Measurements from ENCODE around the gene SLC25A41. TPM values are rescaled to one million over a fixed set of nuclear protein-coding genes. Genes with fewer than 3 reads are reported as not detected.

SLC25A41 gene
- polyA plus RNA-seq, 3 donors, result not detected

DNA sequence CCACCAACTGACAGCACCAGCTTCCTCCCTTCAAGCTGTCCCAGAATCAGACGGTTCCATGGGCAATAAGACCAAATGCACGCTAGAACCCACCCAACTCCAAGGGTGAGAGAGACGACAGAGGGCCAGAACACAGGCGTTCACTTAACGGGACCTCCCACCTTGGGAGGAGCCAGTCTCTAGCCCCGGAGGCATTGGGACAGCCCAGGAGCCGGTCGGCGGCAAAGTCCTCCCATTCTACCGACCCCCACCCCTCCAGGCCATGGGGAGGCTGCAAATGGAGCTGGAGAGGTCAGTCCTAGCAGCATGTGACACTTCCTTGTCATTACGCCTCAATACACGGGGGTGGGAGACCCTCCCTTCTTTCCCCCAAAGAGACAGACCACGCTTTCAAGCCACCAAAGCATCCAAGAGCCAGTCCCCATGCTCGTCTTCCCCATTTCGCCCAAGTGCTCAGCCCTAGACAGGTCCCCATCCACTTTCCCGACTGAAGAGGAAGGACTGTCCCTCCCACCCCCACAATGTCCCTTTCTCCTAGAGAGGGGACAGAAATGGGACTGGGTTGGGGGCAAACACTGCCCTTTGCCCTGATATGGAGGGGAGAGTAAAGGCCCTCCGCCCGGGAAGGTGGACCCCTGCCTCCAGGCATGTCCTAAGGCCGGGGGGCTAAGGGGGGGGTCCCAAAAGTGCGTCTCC lies 9.9 kb downstream of the SLC25A41 start:
- H3K9me3 Mint-ChIP-seq, result peaks cover 0 to 6% (median 3%) of the 10 kb centered on the region in 7 donors
- TF ChIP-seq, protein P1, sequence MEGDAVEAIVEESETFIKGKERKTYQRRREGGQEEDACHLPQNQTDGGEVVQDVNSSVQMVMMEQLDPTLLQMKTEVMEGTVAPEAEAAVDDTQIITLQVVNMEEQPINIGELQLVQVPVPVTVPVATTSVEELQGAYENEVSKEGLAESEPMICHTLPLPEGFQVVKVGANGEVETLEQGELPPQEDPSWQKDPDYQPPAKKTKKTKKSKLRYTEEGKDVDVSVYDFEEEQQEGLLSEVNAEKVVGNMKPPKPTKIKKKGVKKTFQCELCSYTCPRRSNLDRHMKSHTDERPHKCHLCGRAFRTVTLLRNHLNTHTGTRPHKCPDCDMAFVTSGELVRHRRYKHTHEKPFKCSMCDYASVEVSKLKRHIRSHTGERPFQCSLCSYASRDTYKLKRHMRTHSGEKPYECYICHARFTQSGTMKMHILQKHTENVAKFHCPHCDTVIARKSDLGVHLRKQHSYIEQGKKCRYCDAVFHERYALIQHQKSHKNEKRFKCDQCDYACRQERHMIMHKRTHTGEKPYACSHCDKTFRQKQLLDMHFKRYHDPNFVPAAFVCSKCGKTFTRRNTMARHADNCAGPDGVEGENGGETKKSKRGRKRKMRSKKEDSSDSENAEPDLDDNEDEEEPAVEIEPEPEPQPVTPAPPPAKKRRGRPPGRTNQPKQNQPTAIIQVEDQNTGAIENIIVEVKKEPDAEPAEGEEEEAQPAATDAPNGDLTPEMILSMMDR (IDR thresholded peaks at IDR 0.05), result no peak
- Histone ChIP-seq H3K4me2 (replicated peaks; ENCODE audit: extremely low read depth, low read length, poor library complexity, severe bottlenecking) (peak overlapping the region; percentile 97), H4K20me1 (ENCODE audit: insufficient read depth, low read length) (peaks cover 54% of the 10 kb centered on the region), H3K4me1 (ENCODE audit: control insufficient read depth in 1 of 2, insufficient read depth in 2 of 2, low read length in 2 of 2) (peaks cover 23 to 30% of the 10 kb centered on the region in 2 donors), H3K4me3 (replicated peaks in 1 of 3; ENCODE audit: low read depth in 2 of 3, low read length in 3 of 3) (peak overlapping the region; percentile 62 to 87 (median 64)), H3K9me3 (replicated peaks in 1 of 2; ENCODE audit: control insufficient read depth in 1 of 2, insufficient read depth in 1 of 2, low read length in 2 of 2) (no peaks in the 10 kb centered on the region), H3K79me2 (ENCODE audit: insufficient read depth, low read length) (peaks cover 55% of the 10 kb centered on the region), H3K9ac (ENCODE audit: insufficient read depth, low read length, poor library complexity, severe bottlenecking) (peak overlapping the region; percentile 73), H3K36me3 (replicated peaks in 1 of 2; ENCODE audit: control insufficient read depth in 1 of 2, insufficient read depth in 2 of 2, low read length in 2 of 2) (peaks cover 34 to 38% of the 10 kb centered on the region in 2 donors), H2AFZ (ENCODE audit: insufficient read depth, low read depth, low read length, poor library complexity, severe bottlenecking) (no peak overlapping the region), H3K27ac (ENCODE audit: low read depth in 1 of 2, low read length in 2 of 2) (peak overlapping the region; percentile 29 to 79), H3K27me3 (ENCODE audit: control insufficient read depth in 2 of 2, insufficient read depth in 2 of 2, low read length in 2 of 2) (no peaks in the 10 kb centered on the region)
- H3K27ac Mint-ChIP-seq, result peak overlapping the region; percentile 65 to 89 (median 79)
- peaks cover 32% of the 10 kb centered on the region for H3K4me1 Mint-ChIP-seq
- H3K27me3 Mint-ChIP-seq (ENCODE audit: low read depth in 3 of 3), result peaks cover 0 to 6% (median 0%) of the 10 kb centered on the region in 3 donors
- DNase-seq, result peak; percentile 13 to 38 (median 19)
- peaks cover 32 to 37% of the 10 kb centered on the region in 2 donors for H3K36me3 Mint-ChIP-seq
- H3K4me3 Mint-ChIP-seq, result peak overlapping the region; percentile 84 to 91
- intact Hi-C loops (cut with micrococcal nuclease), result loop anchor here (10.0 kb wide), 2 partner anchors 49 to 519 kb away; partner anchors contain the start of genes ALKBH7 (in 1 of the 2), NDUFA11 (in 1 of the 2), PSPN (in 1 of the 2) and VMAC (in 1 of the 2)
- 0% methylated on average over 12 of the region's 20 CpGs for WGBS (ENCODE audit: insufficient coverage)

DNA sequence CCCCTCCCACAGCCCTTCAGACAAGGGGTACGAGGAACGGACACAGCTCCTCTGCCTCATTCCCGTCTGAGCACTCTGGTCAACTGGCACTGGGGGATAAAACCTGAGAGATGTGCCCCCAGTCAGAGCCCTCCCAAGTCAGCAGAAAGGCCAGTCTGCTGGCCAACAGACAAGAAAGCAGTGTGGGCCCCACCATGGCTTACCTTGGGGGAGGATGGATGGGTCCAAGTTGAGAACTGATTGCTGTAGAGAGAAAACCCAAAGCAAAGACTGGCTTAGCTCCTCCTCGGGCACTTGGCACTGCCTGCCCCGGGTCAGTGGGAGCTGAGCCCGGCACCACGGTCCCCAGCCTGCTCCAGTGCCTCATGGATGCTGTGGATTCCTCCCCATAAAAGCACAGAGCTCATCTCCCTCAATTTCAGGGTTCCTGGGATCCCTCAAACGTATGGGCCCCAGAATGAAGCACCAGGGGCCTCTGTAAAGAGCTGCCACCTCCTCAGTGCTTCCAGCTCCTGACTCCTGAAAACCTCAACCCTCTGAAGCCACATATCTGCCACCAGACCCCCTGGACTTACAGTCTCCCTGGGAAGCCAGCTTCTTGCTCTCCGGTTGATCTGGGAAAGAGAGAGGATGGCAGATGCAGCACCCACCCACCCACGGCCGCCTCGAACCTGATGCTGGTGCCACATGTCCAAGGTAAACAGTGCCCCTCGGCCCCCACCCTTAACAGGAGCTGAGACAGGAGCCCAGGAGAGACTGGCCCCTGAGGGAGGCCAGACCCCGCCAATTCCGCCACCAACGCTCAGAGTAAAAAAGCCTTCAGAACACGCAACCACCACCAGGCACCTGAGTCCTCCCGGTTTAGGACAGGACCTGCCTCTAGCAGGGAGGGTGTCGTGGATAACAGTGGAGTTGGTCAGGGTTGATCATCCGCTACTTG lies 12.2 kb downstream of the SLC25A41 start:
- Histone ChIP-seq H3K9me3 (replicated peaks in 1 of 2; ENCODE audit: control insufficient read depth in 1 of 2, insufficient read depth in 1 of 2, low read length in 2 of 2) (no peaks in the 10 kb centered on the region), H3K27ac (ENCODE audit: low read depth in 1 of 2, low read length in 2 of 2) (peak overlapping the region in 1 of 2 donors; percentile 51), H3K9ac (ENCODE audit: insufficient read depth, low read length, poor library complexity, severe bottlenecking) (no peak overlapping the region), H3K79me2 (ENCODE audit: insufficient read depth, low read length) (peaks cover 62% of the 10 kb centered on the region), H2AFZ (ENCODE audit: insufficient read depth, low read depth, low read length, poor library complexity, severe bottlenecking) (no peak overlapping the region), H4K20me1 (ENCODE audit: insufficient read depth, low read length) (peaks cover 63% of the 10 kb centered on the region), H3K36me3 (replicated peaks in 1 of 2; ENCODE audit: control insufficient read depth in 1 of 2, insufficient read depth in 2 of 2, low read length in 2 of 2) (peaks cover 57 to 62% of the 10 kb centered on the region in 2 donors), H3K4me2 (replicated peaks; ENCODE audit: extremely low read depth, low read length, poor library complexity, severe bottlenecking) (no peak overlapping the region), H3K4me1 (ENCODE audit: control insufficient read depth in 1 of 2, insufficient read depth in 2 of 2, low read length in 2 of 2) (peaks cover 23 to 30% of the 10 kb centered on the region in 2 donors), H3K4me3 (replicated peaks in 1 of 3; ENCODE audit: low read depth in 2 of 3, low read length in 3 of 3) (no peak overlapping the region), H3K27me3 (ENCODE audit: control insufficient read depth in 2 of 2, insufficient read depth in 2 of 2, low read length in 2 of 2) (no peaks in the 10 kb centered on the region)
- Mint-ChIP-seq H3K4me3 (no peak overlapping the region), H3K27ac (peak overlapping the region in 4 of 7 donors; percentile 23 to 70 (median 48)), H3K4me1 (peaks cover 32% of the 10 kb centered on the region), H3K36me3 (peaks cover 52 to 60% of the 10 kb centered on the region in 2 donors), H3K9me3 (peaks cover 0 to 6% (median 3%) of the 10 kb centered on the region in 7 donors), H3K27me3 (ENCODE audit: low read depth in 3 of 3) (no peaks in the 10 kb centered on the region)
- no peak for DNase-seq
- TF ChIP-seq, protein P1 (IDR thresholded peaks at IDR 0.05), result no peak
- intact Hi-C loops (cut with micrococcal nuclease), result loop anchor here (10.0 kb wide), 2 partner anchors 47 to 517 kb away; partner anchors contain the start of genes ALKBH7 (in 1 of the 2), NDUFA11 (in 1 of the 2), PSPN (in 1 of the 2) and VMAC (in 1 of the 2)
- 100% methylated on average over 11 of the region's 20 CpGs for WGBS (ENCODE audit: insufficient coverage)

Data from CD14-positive monocyte (primary cell).